Breast epithelium (tissue), 3 donors: Measurements from ENCODE around the gene FTCDNL1.

Experiments
- POLR2A ChIP-seq: fragments of 450-650 bp; IDR thresholded peaks from one replicate; pipeline ENCODE4 v1.6.1; 2016; ENCODE audit warnings: antibody characterized with exemption, mild to moderate bottlenecking, moderate library complexity
- POLR2AphosphoS5 ChIP-seq, 3 donors: sonication (generic); formaldehyde crosslinking; IDR thresholded peaks; one replicate each; pipeline ENCODE4 v1.6.1; 2017; ENCODE audit warnings: antibody characterized with exemption in 3 of 3
- TF ChIP-seq, protein P1 (sequence below), 3 donors: fragments of 450-650 bp; IDR thresholded peaks; one replicate each; pipeline ENCODE4 v1.5.1; 2016 to 2017; ENCODE audit warnings: antibody characterized with exemption in 3 of 3, mild to moderate bottlenecking in 3 of 3, moderate library complexity in 3 of 3

DNA sequence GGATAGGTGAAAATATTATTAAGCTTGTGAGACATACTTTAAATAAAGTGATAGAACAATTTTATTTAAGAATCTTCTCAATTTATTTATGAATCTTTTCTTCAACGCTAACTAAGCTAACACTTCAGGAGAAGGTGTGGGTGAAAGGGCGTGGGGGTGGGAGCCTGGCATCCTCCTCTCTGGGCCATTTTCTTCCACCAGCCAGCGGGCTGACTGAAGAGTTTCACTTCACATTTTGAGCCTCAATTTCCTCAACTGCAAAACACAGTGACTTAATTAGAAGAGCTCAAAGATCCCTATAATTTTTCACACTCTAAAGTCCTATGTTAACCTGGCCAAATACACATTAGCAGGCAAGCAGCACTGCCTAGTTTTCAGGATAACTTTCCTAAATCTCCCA is 94.8 kb downstream of the FTCDNL1 start:
- TF ChIP-seq, protein P1, sequence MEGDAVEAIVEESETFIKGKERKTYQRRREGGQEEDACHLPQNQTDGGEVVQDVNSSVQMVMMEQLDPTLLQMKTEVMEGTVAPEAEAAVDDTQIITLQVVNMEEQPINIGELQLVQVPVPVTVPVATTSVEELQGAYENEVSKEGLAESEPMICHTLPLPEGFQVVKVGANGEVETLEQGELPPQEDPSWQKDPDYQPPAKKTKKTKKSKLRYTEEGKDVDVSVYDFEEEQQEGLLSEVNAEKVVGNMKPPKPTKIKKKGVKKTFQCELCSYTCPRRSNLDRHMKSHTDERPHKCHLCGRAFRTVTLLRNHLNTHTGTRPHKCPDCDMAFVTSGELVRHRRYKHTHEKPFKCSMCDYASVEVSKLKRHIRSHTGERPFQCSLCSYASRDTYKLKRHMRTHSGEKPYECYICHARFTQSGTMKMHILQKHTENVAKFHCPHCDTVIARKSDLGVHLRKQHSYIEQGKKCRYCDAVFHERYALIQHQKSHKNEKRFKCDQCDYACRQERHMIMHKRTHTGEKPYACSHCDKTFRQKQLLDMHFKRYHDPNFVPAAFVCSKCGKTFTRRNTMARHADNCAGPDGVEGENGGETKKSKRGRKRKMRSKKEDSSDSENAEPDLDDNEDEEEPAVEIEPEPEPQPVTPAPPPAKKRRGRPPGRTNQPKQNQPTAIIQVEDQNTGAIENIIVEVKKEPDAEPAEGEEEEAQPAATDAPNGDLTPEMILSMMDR (IDR thresholded peaks at IDR 0.05) = no peak
- TF ChIP-seq POLR2A (no peak), POLR2AphosphoS5 (IDR thresholded peaks at IDR 0.05) (no peak)
